Measurements from ENCODE around the gene PRDX1.
A peak's percentile ranks its signal among the peaks of the same experiment; 100 is the strongest.
"Not testable (repeated sequence)": the region's sequence is repeated elsewhere in the genome, so short reads cannot be mapped to it uniquely, and the experiment has no call there.

Gene PRDX1

GRCh38 chr1:45491487-45492260 is 30.0 kb downstream of the PRDX1 start:
- TF ChIP-seq CTCF (IDR thresholded peaks at IDR 0.05; ENCODE audit: low read depth, low read length, missing control alignments): no peak
- no peak for DNase-seq (ENCODE audit: low read depth)
- in situ Hi-C loops (cut with HindIII; ENCODE audit: low sequenced_read_pairs): no loop called here
- peak overlapping the region; percentile 78 for H3K4me3 ChIP-seq (ENCODE audit: low read depth, low read length)

- in situ Hi-C loops (cut with HindIII; ENCODE audit: low sequenced_read_pairs): no loop called here
- peak within 1 kb of the TSS; percentile 78 for H3K4me3 ChIP-seq (ENCODE audit: low read depth, low read length)
- peak; percentile 99 for DNase-seq (ENCODE audit: low read depth)
- TF ChIP-seq CTCF (IDR thresholded peaks at IDR 0.05; ENCODE audit: low read depth, low read length, missing control alignments): no peak
Observed at GRCh38 chr1:45490626-45491486, 30.8 kb downstream of the PRDX1 start, which contains the start of gene TESK2. Gene TESK2, minus strand, starts transcription at chr1:45491163. Its CDS starts 33,378 bp downstream, at chr1:45457785.

- in situ Hi-C loops (cut with HindIII; ENCODE audit: low sequenced_read_pairs): no loop called here
- DNase-seq (ENCODE audit: low read depth): no peak
- peak overlapping the region; percentile 78 for H3K4me3 ChIP-seq (ENCODE audit: low read depth, low read length)
- no peak for TF ChIP-seq CTCF (IDR thresholded peaks at IDR 0.05; ENCODE audit: low read depth, low read length, missing control alignments)
Observed at GRCh38 chr1:45490121-45490625, 31.5 kb downstream of the PRDX1 start.

GRCh38 chr1:45489379-45489778 is 32.3 kb downstream of the PRDX1 start:
- DNase-seq (ENCODE audit: low read depth); H3K4me3 ChIP-seq (ENCODE audit: low read depth, low read length); in situ Hi-C loops (cut with HindIII; ENCODE audit: low sequenced_read_pairs): not testable (repeated sequence)

- no peak for DNase-seq (ENCODE audit: low read depth)
- in situ Hi-C loops (cut with HindIII; ENCODE audit: low sequenced_read_pairs): no loop called here
- H3K4me3 ChIP-seq (ENCODE audit: low read depth, low read length): no peak overlapping the region
- no peak for TF ChIP-seq CTCF (IDR thresholded peaks at IDR 0.05; ENCODE audit: low read depth, low read length, missing control alignments)
Observed at GRCh38 chr1:45488666-45489377, 32.9 kb downstream of the PRDX1 start.

GRCh38 chr1:45485949-45486348 is 35.7 kb downstream of the PRDX1 start:
- no peak for DNase-seq (ENCODE audit: low read depth)
- in situ Hi-C loops (cut with HindIII; ENCODE audit: low sequenced_read_pairs): no loop called here
- no peak overlapping the region for H3K4me3 ChIP-seq (ENCODE audit: low read depth, low read length)
- no peak for TF ChIP-seq CTCF (IDR thresholded peaks at IDR 0.05; ENCODE audit: low read depth, low read length, missing control alignments)
